ENCODE results near the gene C18orf63. TPM values are rescaled to one million over a fixed set of nuclear protein-coding genes. Genes with fewer than 3 reads are reported as not detected.

C18orf63 gene
- total RNA-seq, 2 donors from 2014 or later = not detected

DNA sequence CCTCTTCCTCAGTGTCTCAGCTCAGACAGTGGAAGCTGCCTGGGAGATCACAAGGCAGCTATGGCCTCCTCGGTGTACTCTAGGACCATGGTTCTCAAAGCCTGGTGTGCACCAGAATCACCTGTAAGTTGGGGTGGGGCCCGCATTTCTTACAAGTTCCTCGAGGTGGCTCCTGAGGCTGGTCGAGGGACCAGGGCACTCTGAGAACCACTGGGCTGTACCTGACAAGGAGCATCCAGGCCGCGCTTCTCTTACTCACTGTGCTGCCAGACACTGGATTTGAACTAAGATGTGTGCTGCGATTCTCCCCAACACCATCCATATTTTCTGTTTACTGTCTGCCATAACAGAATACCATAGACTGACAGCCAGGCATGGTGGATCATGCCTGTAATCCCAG is 81.9 kb downstream of the C18orf63 start:
- no peak overlapping the region for H3K27ac Mint-ChIP-seq
- H3K27me3 Mint-ChIP-seq = peaks cover 38% of the 10 kb centered on the region
- H3K4me3 Mint-ChIP-seq = no peak overlapping the region

DNA sequence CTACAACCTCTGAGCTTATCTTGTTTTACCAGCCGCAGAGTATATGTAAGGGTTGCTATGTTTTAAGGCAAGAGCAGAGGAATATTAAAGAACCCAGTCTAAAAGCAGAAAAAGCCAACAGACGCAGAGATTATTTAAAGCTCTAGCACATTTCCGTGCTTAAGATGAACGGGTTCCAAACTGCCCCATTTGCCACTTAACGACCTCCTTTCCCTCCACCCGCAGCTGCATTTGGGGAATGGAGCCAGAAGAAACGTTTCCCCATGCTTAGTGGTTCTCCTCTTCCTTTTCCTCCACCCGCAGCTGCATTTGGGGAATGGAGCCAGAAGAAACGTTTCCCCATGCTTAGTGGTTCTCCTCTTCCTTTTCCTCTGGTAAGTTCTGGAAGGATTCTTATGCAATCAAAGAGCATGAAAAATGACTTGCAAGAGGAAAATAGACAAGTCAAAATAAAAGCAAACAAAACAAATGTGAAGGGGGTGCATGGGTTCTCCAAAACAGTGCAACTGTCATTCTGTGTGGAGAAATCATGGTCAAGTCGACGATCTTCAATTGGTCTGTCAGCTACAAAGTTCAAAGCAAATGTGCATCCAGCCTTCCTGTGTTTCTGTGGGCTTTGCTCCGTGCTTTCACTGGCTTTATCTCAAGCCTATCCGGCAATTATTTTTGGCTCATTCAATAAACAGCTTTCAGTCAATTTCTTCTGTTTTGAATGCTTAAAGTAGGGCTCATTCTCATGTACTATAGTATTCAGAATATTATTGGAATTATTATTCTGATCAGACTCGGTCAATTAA is 83.7 kb downstream of the C18orf63 start:
- H3K4me3 Mint-ChIP-seq = no peak overlapping the region

More for the DNA sequence above, 81.9 kb downstream of the C18orf63 start:
- H3K9me3 ChIP-seq (ENCODE audit: control insufficient read depth, low read length, poor library complexity, severe bottlenecking) = no peaks in the 10 kb centered on the region
- DNase-seq (no peak), ATAC-seq (no peak)
- peaks cover 21% of the 10 kb centered on the region for H3K4me1 Mint-ChIP-seq
- peaks cover 8% of the 10 kb centered on the region for H3K36me3 Mint-ChIP-seq (ENCODE audit: low read depth)

DNA sequence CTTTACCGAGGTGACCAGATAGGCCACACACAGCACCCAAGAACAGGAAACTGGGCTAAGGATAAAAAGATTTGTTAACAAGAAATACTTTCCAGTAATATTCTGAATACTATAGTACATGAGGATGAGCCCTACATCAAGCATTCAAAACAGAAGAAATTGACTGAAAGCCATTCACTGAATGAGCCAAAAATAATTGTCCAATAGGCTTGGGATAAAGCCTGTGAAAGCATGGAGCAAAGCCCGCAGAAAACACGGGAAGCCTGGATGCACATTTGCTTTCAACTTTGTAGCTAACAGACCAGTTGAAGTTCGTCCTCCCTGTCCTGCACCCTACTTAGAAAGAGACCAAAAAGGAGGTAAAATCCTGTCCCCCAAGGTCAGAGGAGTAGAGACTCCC is 85.2 kb downstream of the C18orf63 start:
- peaks cover 13% of the 10 kb centered on the region for H3K4me1 Mint-ChIP-seq
- H3K27me3 Mint-ChIP-seq = peaks cover 15% of the 10 kb centered on the region
- H3K9me3 ChIP-seq (ENCODE audit: control insufficient read depth, low read length, poor library complexity, severe bottlenecking) = no peaks in the 10 kb centered on the region
- no peak for ATAC-seq
- H3K36me3 Mint-ChIP-seq (ENCODE audit: low read depth) = peaks cover 2% of the 10 kb centered on the region
- H3K4me3 Mint-ChIP-seq = no peak overlapping the region
- DNase-seq = no peak
- no peak overlapping the region for H3K27ac Mint-ChIP-seq

More for the DNA sequence above, 83.7 kb downstream of the C18orf63 start:
- peak overlapping the region; percentile 53 for H3K27ac Mint-ChIP-seq
- H3K9me3 ChIP-seq (ENCODE audit: control insufficient read depth, low read length, poor library complexity, severe bottlenecking) = no peaks in the 10 kb centered on the region
- H3K4me1 Mint-ChIP-seq = peaks cover 16% of the 10 kb centered on the region
- ATAC-seq (no peak), DNase-seq (no peak)
- peaks cover 28% of the 10 kb centered on the region for H3K27me3 Mint-ChIP-seq
- peaks cover 2% of the 10 kb centered on the region for H3K36me3 Mint-ChIP-seq (ENCODE audit: low read depth)

DNA sequence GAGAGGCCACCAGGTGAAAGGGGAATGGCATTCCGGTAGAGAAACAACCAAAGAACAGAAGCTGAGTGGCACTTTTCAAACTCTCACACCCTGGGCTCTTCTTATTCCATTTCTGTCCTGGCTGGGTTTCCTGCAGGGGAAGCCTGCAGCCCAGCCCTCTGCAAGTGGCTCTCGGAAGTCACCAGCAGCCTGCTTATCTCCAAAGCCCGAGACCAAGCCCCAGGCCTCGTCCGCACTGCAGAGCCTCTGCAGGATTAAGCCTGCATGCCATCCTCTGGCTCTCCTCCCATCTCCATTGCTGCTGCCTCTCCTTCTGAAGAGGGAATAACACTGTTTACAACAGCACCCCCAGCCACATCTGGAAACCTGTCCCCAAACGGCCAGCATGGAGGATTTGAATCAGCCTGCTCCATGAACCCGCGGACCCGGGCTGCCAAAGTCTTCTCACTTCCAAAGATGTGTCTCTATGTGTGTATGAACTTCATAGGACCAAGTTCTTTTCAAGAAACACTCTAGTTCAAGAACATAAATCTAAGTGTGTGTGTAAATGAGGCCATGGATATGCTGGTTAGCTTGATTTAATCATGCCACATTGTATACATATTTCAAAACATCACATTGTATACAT is 87.3 kb downstream of the C18orf63 start:
- peaks cover 5% of the 10 kb centered on the region for H3K27me3 Mint-ChIP-seq
- no peaks in the 10 kb centered on the region for H3K9me3 ChIP-seq (ENCODE audit: control insufficient read depth, low read length, poor library complexity, severe bottlenecking)
- no peak for ATAC-seq

DNA sequence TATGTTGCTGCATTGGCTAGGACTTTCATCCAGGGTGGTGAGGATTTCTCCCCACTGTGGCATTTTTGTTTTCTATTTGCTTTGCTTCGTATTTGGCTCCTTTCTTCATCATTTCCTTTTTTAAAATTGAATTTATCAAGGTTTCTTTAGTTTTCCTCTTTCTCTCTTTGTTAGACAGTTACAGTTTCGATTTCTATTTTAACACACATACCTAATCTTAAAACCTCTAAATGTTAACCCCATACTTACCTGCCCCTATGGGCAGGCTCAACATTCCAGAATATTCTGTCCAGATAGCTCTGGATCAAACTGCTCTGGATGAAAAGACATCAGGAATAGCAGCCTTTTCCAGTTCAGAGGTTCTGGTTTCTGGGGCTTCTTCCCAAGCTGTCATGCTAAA is 92.2 kb downstream of the C18orf63 start:
- Mint-ChIP-seq H3K36me3 (ENCODE audit: low read depth) (peaks cover 2% of the 10 kb centered on the region), H3K27me3 (peaks cover 14% of the 10 kb centered on the region), H3K4me3 (peak overlapping the region; percentile 83), H3K4me1 (peaks cover 20% of the 10 kb centered on the region), H3K27ac (peak overlapping the region; percentile 96)
- H3K9me3 ChIP-seq (ENCODE audit: control insufficient read depth, low read length, poor library complexity, severe bottlenecking) = no peaks in the 10 kb centered on the region
- ATAC-seq (no peak), DNase-seq (no peak)

More for the DNA sequence above, 87.3 kb downstream of the C18orf63 start:
- Mint-ChIP-seq H3K36me3 (ENCODE audit: low read depth) (peaks cover 2% of the 10 kb centered on the region), H3K27ac (no peak overlapping the region), H3K4me3 (no peak overlapping the region), H3K4me1 (peaks cover 17% of the 10 kb centered on the region)
- DNase-seq = no peak

Other genes starting within 250 kb of the C18orf63 start
- under 1 TPM; 0.63 to 0.75 TPM for gene FBXO15, start 168.0 kb upstream of the C18orf63 start, total RNA-seq
- 10 to 100 TPM; 10.3 to 12.1 TPM for gene TIMM21, start 167.3 kb upstream of the C18orf63 start, total RNA-seq
- gene CYB5A, start 23.9 kb upstream of the C18orf63 start, total RNA-seq = 10 to 100 TPM; 14.5 to 14.8 TPM
- not detected for gene DIPK1C, start 141.5 kb downstream of the C18orf63 start, total RNA-seq
- 100 to 1,000 TPM in 1 of 2 donors, 10 to 100 TPM in 1; 99.6 to 105 TPM for gene CNDP2, start 180.5 kb downstream of the C18orf63 start, total RNA-seq
- under 1 TPM; 0.20 to 0.23 TPM for gene CNDP1, start 218.7 kb downstream of the C18orf63 start, total RNA-seq